A673 (cell line): ENCODE results near the gene PRPH2. TPM values are rescaled to one million over a fixed set of nuclear protein-coding genes. Genes with fewer than 3 reads are reported as not detected.

Source experiments
- BruUV-seq: library from RNA; stranded (reverse); fragments of 400-500 nt; replicated peaks from 2 replicates; lab custom pipeline; 2021; lab: Mats Ljungman, UMichigan
- CTCF ChIA-PET: fragments of 300-600 bp; sonication (Branson Sonifier 250); formaldehyde crosslinking; loops from one replicate; lab custom pipeline; 2022; ENCODE audit warnings: antibody characterized with exemption; lab: Charles Lee
- POLR2A ChIA-PET: fragments of 300-600 bp; sonication (Branson Sonifier 250); formaldehyde crosslinking; loops from one replicate; lab custom pipeline; 2022; ENCODE audit warnings: antibody characterized with exemption; ENCODE audit not compliant: low non-redundant PET; lab: Charles Lee
- DNase-seq: peaks from one replicate; pipeline ENCODE4 v3.0.0-alpha.2; 2015; ENCODE audit warnings: low spot score
- H3K27ac ChIP-seq: fragments of 200-600 bp; sonication (generic); 2 replicates; pipeline ENCODE4 v1.5.1; 2016; ENCODE audit warnings: mixed run types, low read depth, mild to moderate bottlenecking, mixed read lengths, antibody characterized with exemption, low read length; ENCODE audit not compliant: poor library complexity, severe bottlenecking
- H3K27me3 ChIP-seq: fragments of 200-600 bp; sonication (generic); replicated peaks from 2 replicates; pipeline ENCODE4 v1.6.1; 2017; ENCODE audit warnings: mixed run types, low read depth, mild to moderate bottlenecking, mixed read lengths, antibody characterized with exemption, low read length; ENCODE audit not compliant: insufficient read depth, poor library complexity
- H3K36me3 ChIP-seq: fragments of 200-600 bp; sonication (generic); 2 replicates; pipeline ENCODE4 v1.6.1; 2016; ENCODE audit warnings: mixed run types, mild to moderate bottlenecking, mixed read lengths, antibody characterized with exemption, low read length; ENCODE audit not compliant: insufficient read depth, poor library complexity, severe bottlenecking
- H3K4me1 ChIP-seq: fragments of 200-600 bp; sonication (generic); 2 replicates; pipeline ENCODE4 v1.6.1; 2017; ENCODE audit warnings: mixed run types, mild to moderate bottlenecking, mixed read lengths, antibody characterized with exemption, low read length; ENCODE audit not compliant: insufficient read depth, poor library complexity, severe bottlenecking
- H3K4me3 ChIP-seq: fragments of 200-600 bp; sonication (generic); 2 replicates; pipeline ENCODE4 v1.5.1; 2016; ENCODE audit warnings: low read depth, mixed run types, mild to moderate bottlenecking, mixed read lengths, low read length; ENCODE audit not compliant: poor library complexity, severe bottlenecking
- H3K9me3 ChIP-seq: fragments of 200-600 bp; sonication (generic); 2 replicates; pipeline ENCODE4 v1.6.1; 2016; ENCODE audit warnings: mixed run types, low read depth, mild to moderate bottlenecking, mixed read lengths, antibody characterized with exemption, low read length; ENCODE audit not compliant: poor library complexity, severe bottlenecking
- EZH2 ChIP-seq: fragments of 200-600 bp; sonication (generic); IDR thresholded peaks from 2 replicates; pipeline ENCODE4 v1.6.1; 2017; ENCODE audit warnings: borderline replicate concordance, low read depth, mild to moderate bottlenecking, mixed read lengths, antibody characterized with exemption, low read length; ENCODE audit not compliant: poor library complexity, severe bottlenecking
- intact Hi-C: fragments of 100-400 bp; cut with micrococcal nuclease; formaldehyde crosslinking; loops from one replicate; pipeline ENCODE4 v1.10.0; 2022; ENCODE audit not compliant: unreplicated experiment
- total RNA-seq: library from RNA; stranded (reverse); gene quantifications from 2 replicates; pipeline ENCODE4 v1.2.3, GENCODE V29; 2021
- TF ChIP-seq, protein P1 (sequence below): fragments of 300-800, 200-600 bp; sonication (generic); conservative IDR thresholded peaks from 2 replicates; pipeline ENCODE4 v1.5.1; 2017; ENCODE audit warnings: low read depth, mild to moderate bottlenecking, antibody characterized with exemption, low read length, moderate library complexity, mixed read lengths

The PRPH2 gene
- total RNA-seq, 1 experiment from 2014 or later = 0.41 TPM

DNA sequence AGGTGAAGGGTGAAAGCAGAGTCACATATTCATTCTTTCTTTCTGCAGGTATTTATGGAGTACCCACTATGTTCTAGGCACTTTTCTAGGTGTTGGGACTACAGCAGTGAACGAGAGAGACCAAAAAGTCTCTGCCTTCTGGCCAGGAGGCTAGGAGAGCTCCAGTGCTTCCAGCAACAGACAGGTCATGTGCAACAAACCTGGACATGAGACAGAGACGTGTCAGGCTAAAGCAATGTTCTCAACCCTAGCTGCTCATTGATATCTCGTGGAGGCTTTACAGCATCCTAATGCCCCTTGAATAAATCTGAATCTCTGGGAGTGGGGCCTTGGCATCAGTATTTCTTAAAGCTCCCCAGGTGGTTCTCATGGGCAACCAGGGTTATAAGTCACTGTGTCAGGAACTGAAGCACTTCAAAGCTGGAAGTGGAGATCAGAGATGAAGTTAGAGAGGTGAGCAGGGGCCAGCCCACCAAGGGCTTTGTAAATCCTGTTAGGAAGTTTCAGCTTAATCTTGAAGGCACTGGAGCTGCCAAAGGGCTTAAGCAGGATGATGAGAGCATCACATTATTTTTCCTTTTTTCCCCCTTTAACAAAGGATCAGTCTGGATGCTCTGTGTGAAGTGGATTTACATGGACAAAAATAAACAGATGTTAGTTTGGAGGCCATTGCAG lies 36.5 kb upstream of the PRPH2 start:
- intact Hi-C loops = no loop called here

DNA sequence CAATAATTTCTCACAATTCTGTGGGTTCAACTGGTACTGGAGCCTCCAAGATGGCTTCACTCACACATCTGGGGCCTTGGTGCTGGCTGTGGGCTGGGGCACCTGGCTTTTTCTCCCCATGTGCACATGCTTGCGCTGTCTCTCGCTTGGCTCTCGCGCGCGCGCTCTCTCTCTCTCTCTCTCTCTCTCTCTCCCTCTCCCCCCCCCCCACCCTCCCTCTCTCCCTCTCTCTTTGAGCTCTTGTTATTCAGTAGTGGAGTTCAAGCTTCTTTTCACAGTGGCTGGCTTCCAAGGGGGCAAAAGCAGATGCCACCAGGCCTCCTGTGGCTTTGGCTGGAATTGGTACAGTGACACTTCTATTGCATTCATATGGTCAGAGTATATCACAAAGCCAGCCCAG lies 34.3 kb upstream of the PRPH2 start:
- H3K27ac ChIP-seq = no peak overlapping the region
- no peaks in the 10 kb centered on the region for H3K4me1 ChIP-seq
- no peak overlapping the region for H3K4me3 ChIP-seq
- H3K9me3 ChIP-seq = no peaks in the 10 kb centered on the region
- no peak for DNase-seq
- intact Hi-C loops = no loop called here
- POLR2A ChIA-PET = no interaction called here
- no peaks in the 10 kb centered on the region for H3K27me3 ChIP-seq
- H3K36me3 ChIP-seq = no peaks in the 10 kb centered on the region
- BruUV-seq = no TSS peak
- CTCF ChIA-PET = interaction anchor here (0.6 kb wide), 1 partner anchor 15 kb away, joined by 11 read pairs; no protein-coding TSS in a partner anchor
- TF ChIP-seq EZH2 = no peak
- TF ChIP-seq, protein P1, sequence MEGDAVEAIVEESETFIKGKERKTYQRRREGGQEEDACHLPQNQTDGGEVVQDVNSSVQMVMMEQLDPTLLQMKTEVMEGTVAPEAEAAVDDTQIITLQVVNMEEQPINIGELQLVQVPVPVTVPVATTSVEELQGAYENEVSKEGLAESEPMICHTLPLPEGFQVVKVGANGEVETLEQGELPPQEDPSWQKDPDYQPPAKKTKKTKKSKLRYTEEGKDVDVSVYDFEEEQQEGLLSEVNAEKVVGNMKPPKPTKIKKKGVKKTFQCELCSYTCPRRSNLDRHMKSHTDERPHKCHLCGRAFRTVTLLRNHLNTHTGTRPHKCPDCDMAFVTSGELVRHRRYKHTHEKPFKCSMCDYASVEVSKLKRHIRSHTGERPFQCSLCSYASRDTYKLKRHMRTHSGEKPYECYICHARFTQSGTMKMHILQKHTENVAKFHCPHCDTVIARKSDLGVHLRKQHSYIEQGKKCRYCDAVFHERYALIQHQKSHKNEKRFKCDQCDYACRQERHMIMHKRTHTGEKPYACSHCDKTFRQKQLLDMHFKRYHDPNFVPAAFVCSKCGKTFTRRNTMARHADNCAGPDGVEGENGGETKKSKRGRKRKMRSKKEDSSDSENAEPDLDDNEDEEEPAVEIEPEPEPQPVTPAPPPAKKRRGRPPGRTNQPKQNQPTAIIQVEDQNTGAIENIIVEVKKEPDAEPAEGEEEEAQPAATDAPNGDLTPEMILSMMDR = no peak

More for the DNA sequence above, 36.5 kb upstream of the PRPH2 start:
- POLR2A ChIA-PET = interaction anchor here (0.5 to 0.6 kb wide), 2 partner anchors 43 to 1696 kb away, joined by 3 read pairs; no protein-coding TSS in a partner anchor
- no peaks in the 10 kb centered on the region for H3K9me3 ChIP-seq
- BruUV-seq = no TSS peak
- no peak overlapping the region for H3K4me3 ChIP-seq
- no peaks in the 10 kb centered on the region for H3K4me1 ChIP-seq
- H3K27ac ChIP-seq = no peak overlapping the region
- H3K36me3 ChIP-seq = no peaks in the 10 kb centered on the region
- no peak for DNase-seq
- CTCF ChIA-PET = no interaction called here
- TF ChIP-seq EZH2 = no peak
- TF ChIP-seq, protein P1 = no peak
- H3K27me3 ChIP-seq = no peaks in the 10 kb centered on the region

DNA sequence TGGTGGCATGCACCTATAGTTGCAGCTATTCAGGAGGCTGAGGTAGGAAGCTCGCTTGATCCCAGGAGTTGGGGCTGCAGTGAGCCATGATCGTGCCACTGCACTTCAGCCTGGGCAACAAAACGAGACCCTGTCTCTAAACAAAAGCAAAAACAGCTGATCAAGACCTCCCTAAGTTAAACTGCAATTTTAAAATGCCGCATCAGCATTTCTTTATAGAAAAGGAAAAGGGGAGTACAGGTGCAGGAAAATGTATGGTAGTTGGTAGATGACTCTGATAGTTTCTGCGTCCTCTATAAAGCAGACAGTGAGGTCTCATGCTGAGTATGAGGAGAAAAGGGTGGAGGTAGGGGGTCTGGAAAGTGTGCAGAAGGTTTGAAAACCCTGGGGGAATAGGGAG lies 32.4 kb upstream of the PRPH2 start:
- no peak overlapping the region for H3K27ac ChIP-seq
- ChIA-PET CTCF (no interaction called here), POLR2A (interaction anchor here (0.6 kb wide), 1 partner anchor 8 kb away, joined by 3 read pairs; no protein-coding TSS in a partner anchor)
- H3K36me3 ChIP-seq = no peaks in the 10 kb centered on the region
- no peaks in the 10 kb centered on the region for H3K27me3 ChIP-seq
- intact Hi-C loops = no loop called here
- H3K4me1 ChIP-seq = no peaks in the 10 kb centered on the region
- H3K4me3 ChIP-seq = no peak overlapping the region
- TF ChIP-seq, protein P1 = no peak
- no peak for TF ChIP-seq EZH2
- DNase-seq = no peak
- no TSS peak for BruUV-seq
- no peaks in the 10 kb centered on the region for H3K9me3 ChIP-seq
